Breast epithelium (tissue), 3 donors: ENCODE data around the gene GPSM3.

Source experiments
- POLR2A ChIP-seq: fragments of 450-650 bp; IDR thresholded peaks from one replicate; pipeline ENCODE4 v1.6.1; 2016; ENCODE audit warnings: antibody characterized with exemption, mild to moderate bottlenecking, moderate library complexity
- POLR2AphosphoS5 ChIP-seq, 3 donors: sonication (generic); formaldehyde crosslinking; IDR thresholded peaks; one replicate each; pipeline ENCODE4 v1.6.1; 2017; ENCODE audit warnings: antibody characterized with exemption in 3 of 3
- TF ChIP-seq, protein P1 (sequence below), 3 donors: fragments of 450-650 bp; IDR thresholded peaks; one replicate each; pipeline ENCODE4 v1.5.1; 2016 to 2017; ENCODE audit warnings: antibody characterized with exemption in 3 of 3, mild to moderate bottlenecking in 3 of 3, moderate library complexity in 3 of 3

DNA sequence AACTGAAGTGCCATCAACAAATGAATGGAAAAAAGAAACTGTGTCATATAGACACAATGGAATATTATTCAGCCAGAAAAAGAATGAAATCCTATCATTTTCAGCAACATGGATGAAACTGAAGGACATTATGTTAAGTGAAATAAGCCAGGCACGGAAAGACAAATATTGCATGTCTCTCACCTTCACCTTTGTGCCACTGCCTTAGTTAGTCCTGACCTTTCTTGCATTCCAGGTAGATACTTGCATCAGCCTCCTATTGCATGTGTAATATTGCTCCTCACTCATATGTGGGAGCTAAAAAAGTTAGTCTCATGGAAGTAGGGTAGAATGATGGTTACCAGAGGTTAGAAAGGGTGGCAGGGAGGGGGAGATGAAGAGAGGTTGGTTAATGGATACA is 16.6 kb upstream of the GPSM3 start:
- TF ChIP-seq, protein P1, sequence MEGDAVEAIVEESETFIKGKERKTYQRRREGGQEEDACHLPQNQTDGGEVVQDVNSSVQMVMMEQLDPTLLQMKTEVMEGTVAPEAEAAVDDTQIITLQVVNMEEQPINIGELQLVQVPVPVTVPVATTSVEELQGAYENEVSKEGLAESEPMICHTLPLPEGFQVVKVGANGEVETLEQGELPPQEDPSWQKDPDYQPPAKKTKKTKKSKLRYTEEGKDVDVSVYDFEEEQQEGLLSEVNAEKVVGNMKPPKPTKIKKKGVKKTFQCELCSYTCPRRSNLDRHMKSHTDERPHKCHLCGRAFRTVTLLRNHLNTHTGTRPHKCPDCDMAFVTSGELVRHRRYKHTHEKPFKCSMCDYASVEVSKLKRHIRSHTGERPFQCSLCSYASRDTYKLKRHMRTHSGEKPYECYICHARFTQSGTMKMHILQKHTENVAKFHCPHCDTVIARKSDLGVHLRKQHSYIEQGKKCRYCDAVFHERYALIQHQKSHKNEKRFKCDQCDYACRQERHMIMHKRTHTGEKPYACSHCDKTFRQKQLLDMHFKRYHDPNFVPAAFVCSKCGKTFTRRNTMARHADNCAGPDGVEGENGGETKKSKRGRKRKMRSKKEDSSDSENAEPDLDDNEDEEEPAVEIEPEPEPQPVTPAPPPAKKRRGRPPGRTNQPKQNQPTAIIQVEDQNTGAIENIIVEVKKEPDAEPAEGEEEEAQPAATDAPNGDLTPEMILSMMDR (IDR thresholded peaks at IDR 0.05): no peak
- no peak for TF ChIP-seq POLR2A
- no peak for TF ChIP-seq POLR2AphosphoS5 (IDR thresholded peaks at IDR 0.05)
